ENCODE data around the gene OR13C3.
"Not testable (repeated sequence)": the region's sequence is repeated elsewhere in the genome, so short reads cannot be mapped to it uniquely, and the experiment has no call there.

OR13C3 gene

GRCh38 chr9:104536756-104537155 lies at the start of gene OR13C3:
TSS of gene OR13C3 (minus strand) at chr9:104536856. CDS start at chr9:104536723, 133 bp downstream.
- DNase-seq: no peak

DNA sequence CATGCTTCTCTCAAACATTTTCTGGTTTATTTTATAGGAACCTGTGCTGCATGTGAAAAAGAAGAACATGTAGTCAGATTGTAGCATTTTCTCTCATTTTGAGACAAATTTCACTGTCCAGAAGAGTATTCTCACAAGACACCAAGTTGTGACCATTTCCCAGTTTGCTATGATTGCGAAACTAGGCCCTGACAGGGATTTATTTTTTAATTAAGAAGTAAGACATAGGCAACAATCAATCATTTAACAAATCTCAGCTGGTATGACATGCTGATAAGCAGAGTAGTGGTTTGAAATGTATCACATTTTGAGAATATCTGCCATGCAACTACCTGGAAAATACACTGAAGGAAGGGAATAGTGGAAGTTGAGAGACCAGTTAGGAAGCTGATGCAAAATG lies 43.9 kb upstream of the OR13C3 start:
- DNase-seq: no peak

DNA sequence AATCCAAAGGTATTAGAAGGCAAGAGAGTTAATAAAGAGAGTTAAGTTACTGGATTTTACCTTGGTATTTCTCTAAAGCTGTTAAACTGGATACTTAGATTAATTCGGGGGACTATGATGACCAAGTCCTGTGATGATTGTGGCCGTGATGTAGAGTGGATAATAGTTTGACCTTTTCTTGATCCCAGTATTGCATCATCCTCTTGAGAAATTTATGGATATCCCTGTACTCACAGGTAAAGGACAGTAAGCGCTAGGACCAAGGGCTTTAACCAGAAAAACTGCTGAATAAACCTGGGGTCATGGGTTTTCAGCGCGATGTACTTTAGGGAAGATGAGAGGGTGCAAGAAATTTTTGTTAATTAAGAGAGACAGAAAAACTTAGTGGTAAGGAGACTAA lies 40.6 kb upstream of the OR13C3 start:
- no peak for DNase-seq

- no peak for DNase-seq
Measured at GRCh38 chr9:104575456-104575855, 38.8 kb upstream of the OR13C3 start.

DNA sequence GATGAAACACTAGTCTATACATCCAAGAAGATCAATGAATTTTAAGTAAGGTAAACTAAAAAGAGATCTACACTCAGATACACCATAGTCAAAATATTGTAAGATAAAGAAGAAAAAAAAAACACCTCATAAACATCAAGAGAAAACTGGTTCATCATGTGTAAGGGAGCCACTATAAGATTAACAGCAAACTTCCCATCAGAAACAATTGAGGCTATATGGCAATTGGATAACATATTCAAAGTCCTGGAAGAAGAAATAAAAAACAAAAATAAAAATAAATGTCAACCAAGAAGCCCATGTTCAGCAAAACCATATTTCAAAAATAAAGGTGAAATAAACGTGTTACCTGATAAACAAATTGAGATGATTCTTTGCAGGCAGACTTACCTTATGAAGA lies 36.0 kb upstream of the OR13C3 start:
- DNase-seq: no peak

DNA sequence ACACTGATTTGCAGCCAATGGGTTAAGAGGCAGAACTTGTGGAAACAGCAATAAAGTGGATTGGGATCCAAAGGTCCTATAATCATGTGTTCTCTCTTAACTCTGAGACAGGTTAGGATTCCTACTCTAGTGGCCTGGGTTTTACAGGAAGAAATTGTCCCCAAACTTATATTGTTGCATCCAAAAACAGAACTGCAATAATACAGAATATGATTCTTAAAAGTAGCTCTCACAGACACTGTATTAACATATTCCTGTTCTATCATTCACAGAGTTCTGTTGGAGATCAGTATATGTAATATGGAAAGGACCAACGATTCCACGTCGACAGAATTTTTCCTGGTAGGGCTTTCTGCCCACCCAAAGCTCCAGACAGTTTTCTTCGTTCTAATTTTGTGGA lies 32.2 kb upstream of the OR13C3 start, which contains the start of gene OR13C8:
TSS of gene OR13C8 (plus strand) at position 301 of the 400 bp plus-strand sequence. CDS start at position 301, 0 bp downstream.
- no peak for DNase-seq

GRCh38 chr9:104564358-104564757 lies 27.7 kb upstream of the OR13C3 start:
- no peak for DNase-seq

DNA sequence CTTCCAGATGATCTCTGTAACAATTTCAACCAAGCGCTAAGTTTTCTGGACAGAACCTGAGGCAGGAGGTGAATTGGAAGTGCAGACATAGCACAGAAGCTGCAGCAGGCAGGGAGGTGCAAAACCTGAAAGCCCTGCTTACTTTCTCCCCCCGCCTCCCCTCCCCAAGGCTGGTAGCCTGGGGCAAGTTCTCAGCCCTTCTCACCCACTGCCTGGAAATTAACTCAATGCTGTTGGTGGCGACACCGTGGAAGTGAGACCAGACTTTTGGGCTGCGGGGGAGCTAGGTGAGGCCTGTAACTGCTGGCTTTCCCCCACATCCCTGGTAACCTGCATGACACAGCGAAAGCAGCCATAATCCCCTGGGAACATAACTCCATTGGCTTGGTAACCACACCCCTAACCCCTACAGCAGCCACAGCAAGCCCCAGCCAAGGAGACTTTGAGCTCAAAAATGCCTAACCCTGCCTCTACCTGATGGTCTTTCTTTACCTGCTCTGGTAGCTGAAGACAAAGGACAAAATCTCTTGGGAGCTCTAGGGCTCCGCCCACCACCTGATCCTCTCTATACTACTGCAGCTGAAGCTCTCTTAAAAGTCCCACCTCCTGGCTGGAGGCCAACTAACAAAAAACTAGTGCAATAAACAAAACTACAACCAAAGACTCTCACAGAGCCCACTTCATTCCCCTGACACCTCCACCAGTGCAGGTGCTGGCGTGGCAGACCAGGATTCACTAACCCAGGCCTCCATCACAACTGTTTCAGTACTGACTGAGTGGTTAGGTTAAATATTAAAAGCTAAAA lies 20.4 kb upstream of the OR13C3 start:
- DNase-seq: no peak

DNA sequence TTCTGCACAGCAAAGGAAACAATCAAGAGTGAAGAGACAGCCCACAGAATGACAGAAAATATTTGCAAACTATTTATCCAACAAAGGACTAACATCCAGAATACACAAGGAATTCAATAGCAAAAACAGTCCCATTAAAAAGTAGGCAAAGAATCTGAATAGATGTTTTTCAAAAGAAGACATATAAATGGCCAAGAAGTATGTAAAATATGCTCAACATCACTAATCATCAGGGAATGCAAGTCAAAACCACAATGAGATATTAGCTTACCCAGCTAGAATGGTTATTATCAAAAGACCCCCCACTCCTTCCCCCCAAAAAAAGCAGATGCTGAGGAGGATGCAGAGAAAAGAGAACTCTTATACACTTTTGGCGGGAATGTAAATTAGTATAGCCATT lies 18.9 kb upstream of the OR13C3 start:
- no peak for DNase-seq

DNA sequence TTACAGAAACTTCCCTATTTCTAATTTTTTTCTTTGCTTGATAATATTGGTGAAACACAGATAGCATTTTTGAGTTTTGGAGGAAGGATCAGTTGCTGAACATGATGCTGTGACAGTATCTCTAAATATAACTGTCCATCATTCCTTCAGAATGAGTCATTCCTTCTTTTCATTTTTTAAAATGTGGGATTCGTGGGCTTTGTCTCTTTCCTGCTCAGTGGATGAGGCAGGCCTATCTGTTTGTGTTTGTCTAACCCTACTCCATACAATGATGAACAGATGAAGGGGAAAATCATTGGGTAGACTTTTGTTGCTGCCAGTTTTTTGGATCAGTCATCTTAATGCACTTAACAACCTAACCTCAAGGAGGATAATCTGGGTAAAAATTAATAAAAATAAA lies 16.6 kb upstream of the OR13C3 start:
- no peak for DNase-seq

DNA sequence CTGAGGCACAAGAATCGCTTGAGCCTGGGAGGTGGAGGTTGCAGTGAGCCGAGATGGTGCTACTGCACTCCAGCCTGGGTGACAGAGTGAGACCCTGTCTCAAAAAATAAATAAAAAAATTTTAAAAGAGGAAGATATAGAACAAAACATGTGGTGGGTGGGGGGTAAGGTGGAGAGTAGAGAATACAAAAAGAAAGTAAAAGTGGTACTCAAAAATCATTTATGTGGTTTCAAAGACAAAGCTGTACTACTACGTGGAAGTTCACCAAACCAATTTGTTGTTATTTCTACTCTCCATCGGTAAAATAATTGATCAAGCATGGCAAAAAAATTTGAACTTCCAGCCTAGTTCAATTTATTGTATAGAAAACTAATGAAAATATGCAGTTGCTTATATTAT lies 8.0 kb upstream of the OR13C3 start:
- no peak for DNase-seq

DNA sequence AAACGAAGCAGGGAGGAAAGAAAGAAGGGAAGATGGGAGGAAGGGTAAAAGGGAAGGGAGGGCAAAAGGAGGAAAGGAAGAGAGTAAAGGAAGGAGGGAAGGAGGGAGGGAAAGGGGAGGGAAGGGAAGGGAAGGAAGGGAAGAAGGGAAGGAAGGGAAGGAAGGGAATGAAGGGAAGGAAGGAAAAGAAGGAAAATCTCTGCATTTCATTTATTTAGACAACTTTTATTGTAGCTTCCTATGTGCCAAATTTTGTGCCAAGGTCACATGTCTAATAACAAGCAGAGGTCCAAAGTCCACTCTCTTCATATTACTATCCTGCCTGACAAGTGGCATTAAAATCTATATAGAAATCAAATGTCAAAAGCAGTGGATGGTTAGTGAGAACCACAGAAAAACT lies 2.6 kb upstream of the OR13C3 start:
- DNase-seq: no peak

- no peak for DNase-seq
Measured at GRCh38 chr9:104527109-104527508, 9.5 kb downstream of the OR13C3 start, which contains the start of gene OR13C4. TSS of gene OR13C4 (minus strand) at chr9:104527209. CDS start at chr9:104527209, 0 bp downstream.

GRCh38 chr9:104520241-104520640 lies 16.4 kb downstream of the OR13C3 start:
- DNase-seq: not testable (repeated sequence)

- DNase-seq: no peak
Measured at GRCh38 chr9:104514901-104515300, 21.8 kb downstream of the OR13C3 start.

GRCh38 chr9:104506565-104506964 lies 30.1 kb downstream of the OR13C3 start:
- no peak for DNase-seq

DNA sequence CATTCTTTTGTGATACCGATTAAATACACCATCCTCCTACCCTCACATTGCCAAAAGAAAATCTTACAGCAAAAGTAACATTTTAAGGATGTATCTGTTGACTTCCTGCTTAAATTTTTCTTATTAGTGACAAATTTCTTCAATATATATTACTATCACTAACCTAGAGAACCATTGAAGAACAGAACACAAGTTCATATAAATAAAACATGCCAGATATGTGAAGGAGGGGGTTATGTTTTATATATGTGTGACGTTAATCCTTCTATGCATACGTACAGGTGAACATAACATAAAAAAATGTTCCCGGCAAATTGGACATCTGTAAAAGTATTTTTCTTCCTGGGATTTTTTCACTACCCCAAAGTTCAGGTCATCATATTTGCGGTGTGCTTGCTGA lies 32.7 kb downstream of the OR13C3 start, which contains the start of gene OR13F1:
TSS of gene OR13F1 (plus strand) at position 301 of the 400 bp plus-strand sequence. CDS start at position 301, 0 bp downstream.
- DNase-seq: no peak

GRCh38 chr9:104503440-104503839 lies 33.2 kb downstream of the OR13C3 start:
- DNase-seq: no peak

DNA sequence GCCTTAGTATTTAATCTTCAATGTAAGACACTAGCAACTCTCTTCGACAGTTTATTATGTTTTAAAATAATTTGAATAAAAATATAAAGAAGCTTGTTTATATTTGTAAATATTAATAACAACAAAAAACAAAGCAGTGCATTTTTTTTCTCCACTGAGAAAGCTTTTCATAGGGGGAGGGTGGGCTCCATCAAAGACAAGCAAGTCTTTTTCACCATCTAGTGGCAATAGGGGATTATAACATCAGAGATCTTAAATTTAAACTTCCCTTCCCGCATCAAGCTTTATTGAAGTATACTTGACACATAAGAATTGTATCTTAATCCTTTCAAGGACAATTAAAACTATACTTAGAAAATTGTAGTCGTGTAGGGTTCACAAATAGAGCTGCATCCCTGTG lies 41.8 kb downstream of the OR13C3 start:
- no peak for DNase-seq
